ENCODE results near the gene CNGA1.

- no peak for TF ChIP-seq EZH2phosphoT487 (conservative IDR thresholded peaks at IDR 0.05; ENCODE audit: low read length)
- TF ChIP-seq, protein P1, sequence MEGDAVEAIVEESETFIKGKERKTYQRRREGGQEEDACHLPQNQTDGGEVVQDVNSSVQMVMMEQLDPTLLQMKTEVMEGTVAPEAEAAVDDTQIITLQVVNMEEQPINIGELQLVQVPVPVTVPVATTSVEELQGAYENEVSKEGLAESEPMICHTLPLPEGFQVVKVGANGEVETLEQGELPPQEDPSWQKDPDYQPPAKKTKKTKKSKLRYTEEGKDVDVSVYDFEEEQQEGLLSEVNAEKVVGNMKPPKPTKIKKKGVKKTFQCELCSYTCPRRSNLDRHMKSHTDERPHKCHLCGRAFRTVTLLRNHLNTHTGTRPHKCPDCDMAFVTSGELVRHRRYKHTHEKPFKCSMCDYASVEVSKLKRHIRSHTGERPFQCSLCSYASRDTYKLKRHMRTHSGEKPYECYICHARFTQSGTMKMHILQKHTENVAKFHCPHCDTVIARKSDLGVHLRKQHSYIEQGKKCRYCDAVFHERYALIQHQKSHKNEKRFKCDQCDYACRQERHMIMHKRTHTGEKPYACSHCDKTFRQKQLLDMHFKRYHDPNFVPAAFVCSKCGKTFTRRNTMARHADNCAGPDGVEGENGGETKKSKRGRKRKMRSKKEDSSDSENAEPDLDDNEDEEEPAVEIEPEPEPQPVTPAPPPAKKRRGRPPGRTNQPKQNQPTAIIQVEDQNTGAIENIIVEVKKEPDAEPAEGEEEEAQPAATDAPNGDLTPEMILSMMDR (IDR thresholded peaks at IDR 0.05; ENCODE audit: insufficient read depth, low read length, poor library complexity, severe bottlenecking): no peak
Observed at GRCh38 chr4:48051078-48051477, 34.6 kb upstream of the CNGA1 start.
